ENCODE results near the gene SPEF1.

The SPEF1 gene

GRCh38 chr20:3786665-3787323 lies 5.5 kb upstream of the SPEF1 start, which contains the start of gene CENPB:
TSS of gene CENPB (minus strand) at chr20:3786740. CDS start at chr20:3786483, 257 bp downstream.
- Histone ChIP-seq H3K27ac (ENCODE audit: low read depth, low read length, severe bottlenecking) (no peak within 1 kb of the TSS), H3K9me3 (ENCODE audit: control insufficient read depth, low read length) (no peaks in the 10 kb centered on the region), H3K4me3 (ENCODE audit: extremely low read depth, insufficient read depth, low read length, poor library complexity, severe bottlenecking) (peak within 1 kb of the TSS; percentile 51), H3K4me1 (ENCODE audit: control insufficient read depth, insufficient read depth, low read length, poor library complexity, severe bottlenecking) (peaks cover 9% of the 10 kb centered on the region), H3K36me3 (ENCODE audit: control insufficient read depth, insufficient read depth, low read length) (peaks cover 24% of the 10 kb centered on the region)
- 0 to 4% methylated on average over 31 to 37 of the region's 70 CpGs for WGBS, 2 experiments (ENCODE audit: insufficient coverage in 2 of 2)

DNA sequence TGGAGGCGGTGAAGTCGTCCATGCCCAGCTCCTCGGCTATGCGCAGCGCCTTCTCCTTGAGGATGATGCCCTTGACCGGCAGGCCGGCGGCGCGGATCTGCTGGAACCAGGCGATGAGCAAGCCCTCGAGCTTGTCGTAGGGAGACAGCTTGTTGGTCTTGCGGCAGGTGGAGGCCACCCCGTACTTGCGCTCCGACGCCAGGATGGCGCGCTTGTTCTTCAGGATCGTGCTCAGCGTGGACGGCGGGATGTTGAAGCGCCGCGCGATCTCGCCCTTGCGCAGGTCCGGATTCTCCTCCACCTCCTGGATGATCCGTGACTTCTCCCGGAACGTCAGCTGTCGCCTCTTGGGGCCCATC lies 4.9 kb upstream of the SPEF1 start:
- H3K4me3 ChIP-seq (ENCODE audit: extremely low read depth, insufficient read depth, low read length, poor library complexity, severe bottlenecking): peak overlapping the region; percentile 51
- no peaks in the 10 kb centered on the region for H3K9me3 ChIP-seq (ENCODE audit: control insufficient read depth, low read length)
- H3K4me1 ChIP-seq (ENCODE audit: control insufficient read depth, insufficient read depth, low read length, poor library complexity, severe bottlenecking): peaks cover 9% of the 10 kb centered on the region
- H3K27ac ChIP-seq (ENCODE audit: low read depth, low read length, severe bottlenecking): no peak overlapping the region
- peaks cover 24% of the 10 kb centered on the region for H3K36me3 ChIP-seq (ENCODE audit: control insufficient read depth, insufficient read depth, low read length)
- 7 to 12% methylated on average over 27 to 35 of the region's 35 CpGs for WGBS, 2 experiments (ENCODE audit: insufficient coverage in 2 of 2)

GRCh38 chr20:3785240-3786125 lies 4.2 kb upstream of the SPEF1 start:
- 82 to 88% methylated on average over 64 to 77 of the region's 79 CpGs for WGBS, 2 experiments (ENCODE audit: insufficient coverage in 2 of 2)
- Histone ChIP-seq H3K9me3 (ENCODE audit: control insufficient read depth, low read length) (no peaks in the 10 kb centered on the region), H3K36me3 (ENCODE audit: control insufficient read depth, insufficient read depth, low read length) (peaks cover 24% of the 10 kb centered on the region), H3K27ac (ENCODE audit: low read depth, low read length, severe bottlenecking) (no peak overlapping the region), H3K4me3 (ENCODE audit: extremely low read depth, insufficient read depth, low read length, poor library complexity, severe bottlenecking) (peak overlapping the region; percentile 51), H3K4me1 (ENCODE audit: control insufficient read depth, insufficient read depth, low read length, poor library complexity, severe bottlenecking) (peaks cover 9% of the 10 kb centered on the region)

DNA sequence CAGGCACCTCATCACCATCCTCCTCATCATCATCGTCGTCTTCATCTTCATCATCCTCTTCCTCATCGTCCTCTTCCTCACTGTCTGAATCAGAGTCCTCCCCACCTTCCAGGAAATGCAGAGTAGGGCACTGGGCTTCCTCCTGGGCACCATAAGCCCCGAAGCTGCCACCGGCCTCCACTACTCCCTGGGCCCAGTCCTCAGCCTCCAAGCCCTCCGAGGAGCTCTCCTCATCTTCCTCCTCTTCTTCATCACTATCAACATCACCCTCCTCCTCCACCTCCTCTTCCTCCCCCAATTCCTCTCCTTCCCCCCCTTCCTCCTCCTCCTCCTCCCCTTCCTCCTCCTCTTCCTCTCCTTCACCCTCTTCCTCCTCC lies 3.6 kb upstream of the SPEF1 start:
- Histone ChIP-seq H3K27ac (ENCODE audit: low read depth, low read length, severe bottlenecking) (no peak overlapping the region), H3K4me1 (ENCODE audit: control insufficient read depth, insufficient read depth, low read length, poor library complexity, severe bottlenecking) (peaks cover 9% of the 10 kb centered on the region), H3K9me3 (ENCODE audit: control insufficient read depth, low read length) (no peaks in the 10 kb centered on the region), H3K36me3 (ENCODE audit: control insufficient read depth, insufficient read depth, low read length) (peaks cover 24% of the 10 kb centered on the region), H3K4me3 (ENCODE audit: extremely low read depth, insufficient read depth, low read length, poor library complexity, severe bottlenecking) (no peak overlapping the region)
- WGBS, 2 experiments (ENCODE audit: insufficient coverage in 2 of 2): 95% methylated on average over 6 of the region's 6 CpGs

- Histone ChIP-seq H3K4me3 (ENCODE audit: extremely low read depth, insufficient read depth, low read length, poor library complexity, severe bottlenecking) (no peak overlapping the region), H3K27ac (ENCODE audit: low read depth, low read length, severe bottlenecking) (no peak overlapping the region), H3K4me1 (ENCODE audit: control insufficient read depth, insufficient read depth, low read length, poor library complexity, severe bottlenecking) (peaks cover 9% of the 10 kb centered on the region), H3K9me3 (ENCODE audit: control insufficient read depth, low read length) (no peaks in the 10 kb centered on the region), H3K36me3 (ENCODE audit: control insufficient read depth, insufficient read depth, low read length) (peaks cover 24% of the 10 kb centered on the region)
- WGBS, 2 experiments (ENCODE audit: insufficient coverage in 2 of 2): 96 to 97% methylated on average over 14 to 15 of the region's 17 CpGs
These were observed 3.1 kb upstream of the SPEF1 start for GRCh38 chr20:3784216-3784853.

GRCh38 chr20:3783511-3784195 lies 2.4 kb upstream of the SPEF1 start:
- H3K27ac ChIP-seq (ENCODE audit: low read depth, low read length, severe bottlenecking): no peak overlapping the region
- no peaks in the 10 kb centered on the region for H3K9me3 ChIP-seq (ENCODE audit: control insufficient read depth, low read length)
- H3K4me1 ChIP-seq (ENCODE audit: control insufficient read depth, insufficient read depth, low read length, poor library complexity, severe bottlenecking): peaks cover 9% of the 10 kb centered on the region
- H3K4me3 ChIP-seq (ENCODE audit: extremely low read depth, insufficient read depth, low read length, poor library complexity, severe bottlenecking): no peak overlapping the region
- H3K36me3 ChIP-seq (ENCODE audit: control insufficient read depth, insufficient read depth, low read length): peaks cover 24% of the 10 kb centered on the region
- 90 to 98% methylated on average over 8 to 9 of the region's 10 CpGs for WGBS, 2 experiments (ENCODE audit: insufficient coverage in 2 of 2)

- Histone ChIP-seq H3K27ac (ENCODE audit: low read depth, low read length, severe bottlenecking) (no peak overlapping the region), H3K36me3 (ENCODE audit: control insufficient read depth, insufficient read depth, low read length) (peaks cover 24% of the 10 kb centered on the region), H3K4me1 (ENCODE audit: control insufficient read depth, insufficient read depth, low read length, poor library complexity, severe bottlenecking) (peaks cover 12% of the 10 kb centered on the region), H3K4me3 (ENCODE audit: extremely low read depth, insufficient read depth, low read length, poor library complexity, severe bottlenecking) (no peak overlapping the region), H3K9me3 (ENCODE audit: control insufficient read depth, low read length) (no peaks in the 10 kb centered on the region)
- 86 to 100% methylated on average over 1 of the region's 2 CpGs for WGBS, 2 experiments (ENCODE audit: insufficient coverage in 2 of 2)
These were observed 1.8 kb upstream of the SPEF1 start for GRCh38 chr20:3783068-3783489.

GRCh38 chr20:3782597-3782996 lies 1.3 kb upstream of the SPEF1 start:
- H3K9me3 ChIP-seq (ENCODE audit: control insufficient read depth, low read length): no peaks in the 10 kb centered on the region
- H3K4me1 ChIP-seq (ENCODE audit: control insufficient read depth, insufficient read depth, low read length, poor library complexity, severe bottlenecking): peaks cover 13% of the 10 kb centered on the region
- H3K36me3 ChIP-seq (ENCODE audit: control insufficient read depth, insufficient read depth, low read length): peaks cover 24% of the 10 kb centered on the region
- no peak overlapping the region for H3K27ac ChIP-seq (ENCODE audit: low read depth, low read length, severe bottlenecking)
- 98 to 100% methylated on average over 3 to 4 of the region's 6 CpGs for WGBS, 2 experiments (ENCODE audit: insufficient coverage in 2 of 2)
- H3K4me3 ChIP-seq (ENCODE audit: extremely low read depth, insufficient read depth, low read length, poor library complexity, severe bottlenecking): no peak overlapping the region

DNA sequence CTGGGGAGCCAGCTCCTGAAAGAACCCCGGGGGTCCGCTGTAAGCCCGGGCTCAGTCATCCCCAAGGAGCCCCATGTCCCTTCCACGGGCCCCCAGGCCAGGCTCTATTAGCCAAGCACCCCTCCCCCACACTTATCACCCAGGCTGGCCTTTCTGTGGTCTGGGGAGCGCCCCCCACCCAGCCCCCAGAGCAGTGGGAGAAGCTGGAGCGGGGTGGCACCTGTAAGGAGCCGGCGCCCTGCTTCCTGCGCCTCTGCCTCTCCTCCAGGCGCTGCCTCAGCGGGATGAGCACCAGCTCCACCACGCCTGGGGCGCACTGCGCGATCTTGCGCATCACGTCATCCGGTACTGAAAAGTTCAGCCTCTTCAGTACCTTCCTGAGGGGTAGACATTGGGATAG lies 2.3 kb downstream of the SPEF1 start:
- H3K9me3 ChIP-seq (ENCODE audit: control insufficient read depth, low read length): no peaks in the 10 kb centered on the region
- H3K36me3 ChIP-seq (ENCODE audit: control insufficient read depth, insufficient read depth, low read length): peaks cover 9% of the 10 kb centered on the region
- H3K27ac ChIP-seq (ENCODE audit: low read depth, low read length, severe bottlenecking): no peak overlapping the region
- 88 to 89% methylated on average over 14 to 16 of the region's 18 CpGs for WGBS, 2 experiments (ENCODE audit: insufficient coverage in 2 of 2)
- peaks cover 6% of the 10 kb centered on the region for H3K4me1 ChIP-seq (ENCODE audit: control insufficient read depth, insufficient read depth, low read length, poor library complexity, severe bottlenecking)
- no peak overlapping the region for H3K4me3 ChIP-seq (ENCODE audit: extremely low read depth, insufficient read depth, low read length, poor library complexity, severe bottlenecking)

Data from mesodermal cell (in vitro differentiated cells).